ENCODE measurements around the gene TRDN.
"Not testable (repeated sequence)": the region's sequence is repeated elsewhere in the genome, so short reads cannot be mapped to it uniquely, and the experiment has no call there.

TRDN gene

GRCh38 chr6:123562677-123563076, 74.1 kb downstream of the TRDN start:
- DNase-seq (ENCODE audit: low spot score): no peak

- no peak for DNase-seq (ENCODE audit: low spot score)
These were observed 74.5 kb downstream of the TRDN start for GRCh38 chr6:123562264-123562663.

- not testable (repeated sequence) for DNase-seq (ENCODE audit: low spot score)
These were observed 76.9 kb downstream of the TRDN start for GRCh38 chr6:123559816-123560215.

GRCh38 chr6:123557474-123557873, 79.3 kb downstream of the TRDN start:
- not testable (repeated sequence) for DNase-seq (ENCODE audit: low spot score)

- no peak for DNase-seq (ENCODE audit: low spot score)
These were observed 84.6 kb downstream of the TRDN start for GRCh38 chr6:123551939-123552707.

- DNase-seq (ENCODE audit: low spot score): no peak
These were observed 86.6 kb downstream of the TRDN start for GRCh38 chr6:123550052-123550617.

- no peak for DNase-seq (ENCODE audit: low spot score)
These were observed 87.3 kb downstream of the TRDN start for GRCh38 chr6:123549476-123549875.

GRCh38 chr6:123547216-123547978, 89.4 kb downstream of the TRDN start:
- DNase-seq (ENCODE audit: low spot score): no peak

- no peak for DNase-seq (ENCODE audit: low spot score)
These were observed 90.2 kb downstream of the TRDN start for GRCh38 chr6:123546537-123546936.

- DNase-seq (ENCODE audit: low spot score): no peak
These were observed 95.3 kb downstream of the TRDN start for GRCh38 chr6:123541462-123541861.

- DNase-seq (ENCODE audit: low spot score): no peak
These were observed 102.7 kb downstream of the TRDN start for GRCh38 chr6:123533862-123534648.

GRCh38 chr6:123529843-123530242, 106.9 kb downstream of the TRDN start:
- DNase-seq (ENCODE audit: low spot score): no peak

- DNase-seq (ENCODE audit: low spot score): no peak
These were observed 107.7 kb downstream of the TRDN start for GRCh38 chr6:123529058-123529457.

- DNase-seq (ENCODE audit: low spot score): no peak
These were observed 109.3 kb downstream of the TRDN start for GRCh38 chr6:123527406-123527805.

GRCh38 chr6:123526128-123526527, 110.6 kb downstream of the TRDN start:
- no peak for DNase-seq (ENCODE audit: low spot score)

GRCh38 chr6:123524781-123525180, 112.0 kb downstream of the TRDN start:
- no peak for DNase-seq (ENCODE audit: low spot score)

- DNase-seq (ENCODE audit: low spot score): no peak
These were observed 116.5 kb downstream of the TRDN start for GRCh38 chr6:123520217-123520616.

GRCh38 chr6:123519189-123519505, 117.6 kb downstream of the TRDN start:
- DNase-seq (ENCODE audit: low spot score): no peak

- DNase-seq (ENCODE audit: low spot score): no peak
These were observed 118.1 kb downstream of the TRDN start for GRCh38 chr6:123518441-123519188.

- no peak for DNase-seq (ENCODE audit: low spot score)
These were observed 121.0 kb downstream of the TRDN start for GRCh38 chr6:123515715-123516114.

GRCh38 chr6:123509112-123509511, 127.6 kb downstream of the TRDN start:
- DNase-seq (ENCODE audit: low spot score): no peak

GRCh38 chr6:123508290-123508689, 128.5 kb downstream of the TRDN start:
- DNase-seq (ENCODE audit: low spot score): no peak

Data from HuH-7.5 (cell line).